Measurements from ENCODE around the gene TJP1. TPM values are rescaled to one million over a fixed set of nuclear protein-coding genes. Genes with fewer than 3 reads are reported as not detected.
A peak's percentile ranks its signal among the peaks of the same experiment; 100 is the strongest.

TJP1 gene
- total RNA-seq, 1 experiment from 2014 or later, result 159 TPM

DNA sequence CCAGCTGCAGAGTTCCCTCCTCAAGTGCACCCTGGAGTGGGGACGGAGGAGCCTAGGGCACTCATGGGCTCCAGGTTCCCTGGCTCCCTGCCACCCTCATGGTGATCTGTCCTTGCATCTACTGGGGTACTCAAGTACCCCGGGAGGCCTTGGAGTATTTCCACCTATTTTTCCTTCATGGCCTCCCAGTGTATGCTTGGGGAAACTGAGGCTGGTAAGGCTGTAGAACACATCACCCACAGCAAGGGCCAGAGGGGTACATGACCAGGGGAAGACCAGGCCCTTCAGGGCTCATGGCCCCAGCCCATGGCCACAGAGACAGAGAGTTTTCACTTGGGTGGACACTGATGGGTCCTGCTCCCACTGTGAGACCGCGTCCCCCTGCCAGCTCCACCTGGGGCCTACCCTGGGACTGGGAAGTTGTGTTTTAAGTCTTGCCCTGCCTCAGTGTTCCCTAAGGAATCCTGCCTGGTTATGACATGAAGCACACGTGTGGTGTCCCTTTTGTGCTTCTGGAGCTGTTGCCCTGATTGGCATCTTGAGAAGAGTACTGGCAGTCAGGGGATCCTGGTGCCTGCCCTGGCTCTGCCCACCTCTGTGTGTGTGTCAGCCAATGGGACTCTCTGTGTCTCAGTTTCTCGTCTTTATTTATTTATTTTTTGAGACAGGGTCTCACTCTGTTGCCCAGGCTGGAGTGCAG lies 132.8 kb downstream of the TJP1 start:
- Histone ChIP-seq H3K27me3 (ENCODE audit: insufficient read depth, low read depth) (no peaks in the 10 kb centered on the region), H3K4me1 (replicated peaks; ENCODE audit: insufficient read depth) (no peaks in the 10 kb centered on the region), H3K4me3 (no peak overlapping the region), H3K4me2 (no peak overlapping the region), H4K20me1 (ENCODE audit: insufficient read depth) (no peaks in the 10 kb centered on the region), H3K27ac (no peak overlapping the region), H2AFZ (no peak overlapping the region), H3F3A (ENCODE audit: insufficient read depth, low read depth) (no peaks in the 10 kb centered on the region; the same call in 1 of the 2 replicates), H3K36me3 (ENCODE audit: low read depth) (no peaks in the 10 kb centered on the region), H3K9me3 (ENCODE audit: insufficient read depth, low read depth) (no peaks in the 10 kb centered on the region), H3K79me2 (ENCODE audit: low read depth) (no peaks in the 10 kb centered on the region), H3K9me2 (ENCODE audit: insufficient read depth) (no peaks in the 10 kb centered on the region)
- TF ChIP-seq EZH2 (IDR thresholded peaks at IDR 0.05; ENCODE audit: low read depth), result no peak
- TF ChIP-seq, protein P1, sequence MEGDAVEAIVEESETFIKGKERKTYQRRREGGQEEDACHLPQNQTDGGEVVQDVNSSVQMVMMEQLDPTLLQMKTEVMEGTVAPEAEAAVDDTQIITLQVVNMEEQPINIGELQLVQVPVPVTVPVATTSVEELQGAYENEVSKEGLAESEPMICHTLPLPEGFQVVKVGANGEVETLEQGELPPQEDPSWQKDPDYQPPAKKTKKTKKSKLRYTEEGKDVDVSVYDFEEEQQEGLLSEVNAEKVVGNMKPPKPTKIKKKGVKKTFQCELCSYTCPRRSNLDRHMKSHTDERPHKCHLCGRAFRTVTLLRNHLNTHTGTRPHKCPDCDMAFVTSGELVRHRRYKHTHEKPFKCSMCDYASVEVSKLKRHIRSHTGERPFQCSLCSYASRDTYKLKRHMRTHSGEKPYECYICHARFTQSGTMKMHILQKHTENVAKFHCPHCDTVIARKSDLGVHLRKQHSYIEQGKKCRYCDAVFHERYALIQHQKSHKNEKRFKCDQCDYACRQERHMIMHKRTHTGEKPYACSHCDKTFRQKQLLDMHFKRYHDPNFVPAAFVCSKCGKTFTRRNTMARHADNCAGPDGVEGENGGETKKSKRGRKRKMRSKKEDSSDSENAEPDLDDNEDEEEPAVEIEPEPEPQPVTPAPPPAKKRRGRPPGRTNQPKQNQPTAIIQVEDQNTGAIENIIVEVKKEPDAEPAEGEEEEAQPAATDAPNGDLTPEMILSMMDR (conservative IDR thresholded peaks at IDR 0.05), result no peak
- ChIA-PET POLR2A (ENCODE audit: unreplicated experiment) (no interaction called here), CTCF (no interaction called here)
- BruUV-seq (replicated peaks), result no TSS peak
- intact Hi-C loops (cut with micrococcal nuclease; ENCODE audit: unreplicated experiment), result no loop called here
- no peak for DNase-seq

DNA sequence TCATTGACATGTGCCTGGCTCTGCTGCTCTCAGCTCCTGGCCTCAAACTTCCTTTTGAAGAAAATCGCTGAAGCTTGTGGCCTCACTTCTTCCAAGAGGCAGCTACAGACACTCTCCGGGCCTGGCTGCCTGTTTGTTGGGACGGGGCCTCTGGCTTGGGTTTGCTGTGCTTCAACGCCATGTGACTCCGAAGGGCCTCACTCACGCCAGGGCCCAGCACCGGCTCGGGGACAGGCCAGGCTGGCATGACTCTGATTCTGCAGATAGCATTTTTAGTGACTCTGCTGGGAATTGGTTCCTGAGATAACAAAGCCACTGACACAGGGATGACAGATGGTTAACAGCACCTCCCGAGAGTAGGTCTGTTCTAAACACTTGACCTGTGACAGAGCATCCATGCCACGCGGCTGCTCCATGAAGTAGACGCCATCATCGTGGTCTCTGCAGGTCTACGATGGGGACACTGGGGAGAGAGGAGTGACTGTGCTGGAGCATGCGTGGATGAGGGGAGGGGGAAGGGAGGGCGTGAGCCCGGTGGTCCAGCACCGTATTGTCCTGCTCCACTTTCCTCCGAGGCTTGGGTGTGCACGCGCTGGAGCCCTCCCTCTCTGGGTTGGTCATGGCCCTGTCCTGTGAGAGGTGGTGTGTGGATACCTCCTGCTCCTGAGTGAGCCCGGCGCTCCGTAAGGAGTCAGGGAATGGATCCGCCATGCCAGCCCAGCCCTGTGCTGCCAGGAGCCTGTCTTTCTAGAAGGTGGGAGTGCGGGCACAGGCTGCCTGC lies 133.6 kb downstream of the TJP1 start:
- no peak overlapping the region for H3K4me2 ChIP-seq
- no peak for DNase-seq
- H3K79me2 ChIP-seq (ENCODE audit: low read depth), result no peaks in the 10 kb centered on the region
- H3K36me3 ChIP-seq (ENCODE audit: low read depth), result no peaks in the 10 kb centered on the region
- H3F3A ChIP-seq (ENCODE audit: insufficient read depth, low read depth), result no peaks in the 10 kb centered on the region; the same call in 1 of the 2 replicates
- ChIA-PET POLR2A (ENCODE audit: unreplicated experiment) (no interaction called here), CTCF (no interaction called here)
- no peak for TF ChIP-seq EZH2 (IDR thresholded peaks at IDR 0.05; ENCODE audit: low read depth)
- TF ChIP-seq, protein P1 (conservative IDR thresholded peaks at IDR 0.05), result no peak
- no peak overlapping the region for H3K27ac ChIP-seq
- intact Hi-C loops (cut with micrococcal nuclease; ENCODE audit: unreplicated experiment), result no loop called here
- no peaks in the 10 kb centered on the region for H3K9me2 ChIP-seq (ENCODE audit: insufficient read depth)
- BruUV-seq (replicated peaks), result no TSS peak
- no peak overlapping the region for H2AFZ ChIP-seq
- no peak overlapping the region for H3K4me3 ChIP-seq
- no peaks in the 10 kb centered on the region for H4K20me1 ChIP-seq (ENCODE audit: insufficient read depth)
- H3K4me1 ChIP-seq (replicated peaks; ENCODE audit: insufficient read depth), result no peaks in the 10 kb centered on the region
- H3K27me3 ChIP-seq (ENCODE audit: insufficient read depth, low read depth), result no peaks in the 10 kb centered on the region
- no peaks in the 10 kb centered on the region for H3K9me3 ChIP-seq (ENCODE audit: insufficient read depth, low read depth)

DNA sequence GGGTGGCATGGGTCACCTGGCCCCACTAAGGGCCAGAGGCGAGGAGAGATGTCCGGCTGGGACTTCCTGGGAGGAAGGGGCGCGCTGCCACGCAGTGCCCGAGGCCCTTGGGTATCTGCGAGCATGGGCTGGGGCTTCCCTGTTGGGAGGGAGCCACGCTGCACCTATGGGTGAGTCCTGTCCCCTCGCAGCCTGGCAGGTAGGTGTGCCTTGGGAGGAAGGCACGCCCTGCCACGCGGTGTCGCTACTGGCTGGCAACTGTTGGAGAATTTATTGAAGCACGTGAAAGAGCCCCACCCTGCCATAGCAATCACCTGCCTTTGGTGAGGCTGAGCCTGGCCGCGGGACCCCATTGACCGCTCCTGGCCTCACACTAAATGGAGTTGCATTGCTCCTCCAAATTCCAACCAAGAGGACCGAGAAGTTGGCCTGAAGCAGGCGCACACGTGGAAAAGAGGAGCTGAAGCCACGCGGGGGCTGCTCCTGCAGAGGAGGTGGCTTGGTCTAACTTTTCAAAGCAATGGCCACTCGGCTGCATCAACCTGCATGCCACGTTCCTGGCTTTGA lies 134.2 kb downstream of the TJP1 start:
- Histone ChIP-seq H3K4me3 (no peak overlapping the region), H2AFZ (no peak overlapping the region), H3F3A (ENCODE audit: insufficient read depth, low read depth) (no peaks in the 10 kb centered on the region; the same call in 1 of the 2 replicates), H3K9me3 (ENCODE audit: insufficient read depth, low read depth) (no peaks in the 10 kb centered on the region), H4K20me1 (ENCODE audit: insufficient read depth) (no peaks in the 10 kb centered on the region), H3K27me3 (ENCODE audit: insufficient read depth, low read depth) (no peaks in the 10 kb centered on the region), H3K27ac (no peak overlapping the region), H3K9me2 (ENCODE audit: insufficient read depth) (no peaks in the 10 kb centered on the region), H3K36me3 (ENCODE audit: low read depth) (no peaks in the 10 kb centered on the region), H3K79me2 (ENCODE audit: low read depth) (no peaks in the 10 kb centered on the region), H3K4me1 (replicated peaks; ENCODE audit: insufficient read depth) (no peaks in the 10 kb centered on the region), H3K4me2 (0 out of 2 replicates have a peak overlapping the region, but pooled peaks have one; percentile 26)
- peak in 1 of 2 experiments; percentile 26 for DNase-seq
- POLR2A ChIA-PET (ENCODE audit: unreplicated experiment), result no interaction called here
- no peak for TF ChIP-seq EZH2 (IDR thresholded peaks at IDR 0.05; ENCODE audit: low read depth)
- TF ChIP-seq, protein P1 (conservative IDR thresholded peaks at IDR 0.05), result no peak
- CTCF ChIA-PET, result interaction anchor here (0.6 kb wide), 1 partner anchor 37 kb away, joined by 4 read pairs; no protein-coding TSS in a partner anchor
- intact Hi-C loops (cut with micrococcal nuclease; ENCODE audit: unreplicated experiment), result no loop called here
- no TSS peak for BruUV-seq (replicated peaks)

Measured in PC-9 (cell line).